BE2C (cell line): ENCODE data around the gene TMEM179.

Experiments
- DNase-seq: peaks from one replicate; pipeline ENCODE4 v3.0.0-alpha.2; 2020
- H3K27me3 ChIP-seq: fragments of 250-450 bp; sonication (Bioruptor Pico); 2 replicates; pipeline ENCODE4 v1.5.1; 2020; ENCODE audit warnings: mild to moderate bottlenecking
- H3K36me3 ChIP-seq: fragments of 250-450 bp; sonication (Bioruptor Pico); 2 replicates; pipeline ENCODE4 v1.5.1; 2020; ENCODE audit warnings: mild to moderate bottlenecking
- H3K4me1 ChIP-seq: fragments of 250-450 bp; sonication (Bioruptor Pico); 2 replicates; pipeline ENCODE4 v1.5.1; 2020
- H3K4me3 ChIP-seq: 2 replicates; pipeline ENCODE4 v1.5.1; 2011; ENCODE audit warnings: low read depth, low read length
- H3K9me3 ChIP-seq: fragments of 250-450 bp; sonication (Bioruptor Pico); 2 replicates; pipeline ENCODE4 v1.5.1; 2020
- CTCF ChIP-seq: IDR thresholded peaks from 2 replicates; pipeline ENCODE4 v1.5.1; 2012; ENCODE audit warnings: mild to moderate bottlenecking, low read depth, low read length

TMEM179 gene

GRCh38 chr14:104586832-104587620, 17.5 kb downstream of the TMEM179 start:
- H3K27me3 ChIP-seq = no peaks in the 10 kb centered on the region
- no peak overlapping the region for H3K4me3 ChIP-seq
- H3K4me1 ChIP-seq = peaks cover 36% of the 10 kb centered on the region
- H3K36me3 ChIP-seq = no peaks in the 10 kb centered on the region
- no peak for TF ChIP-seq CTCF
- peak; percentile 59 for DNase-seq
- H3K9me3 ChIP-seq = no peaks in the 10 kb centered on the region

- no peak for DNase-seq
- Histone ChIP-seq H3K36me3 (no peaks in the 10 kb centered on the region), H3K27me3 (no peaks in the 10 kb centered on the region), H3K4me3 (no peak overlapping the region), H3K4me1 (peaks cover 45% of the 10 kb centered on the region), H3K9me3 (no peaks in the 10 kb centered on the region)
- TF ChIP-seq CTCF = no peak
Measured at GRCh38 chr14:104585966-104586697, 18.4 kb downstream of the TMEM179 start.

GRCh38 chr14:104584557-104584956, 20.0 kb downstream of the TMEM179 start:
- TF ChIP-seq CTCF = no peak
- Histone ChIP-seq H3K4me3 (no peak overlapping the region), H3K9me3 (no peaks in the 10 kb centered on the region), H3K27me3 (no peaks in the 10 kb centered on the region), H3K4me1 (peaks cover 55% of the 10 kb centered on the region), H3K36me3 (no peaks in the 10 kb centered on the region)
- peak; percentile 61 for DNase-seq

- TF ChIP-seq CTCF = no peak
- no peaks in the 10 kb centered on the region for H3K27me3 ChIP-seq
- H3K9me3 ChIP-seq = no peaks in the 10 kb centered on the region
- H3K36me3 ChIP-seq = no peaks in the 10 kb centered on the region
- H3K4me1 ChIP-seq = peaks cover 55% of the 10 kb centered on the region
- H3K4me3 ChIP-seq = no peak overlapping the region
- no peak for DNase-seq
Measured at GRCh38 chr14:104583424-104584306, 20.9 kb downstream of the TMEM179 start.

GRCh38 chr14:104582662-104583061, 21.9 kb downstream of the TMEM179 start:
- peaks cover 57% of the 10 kb centered on the region for H3K4me1 ChIP-seq
- no peak overlapping the region for H3K4me3 ChIP-seq
- DNase-seq = peak; percentile 60
- TF ChIP-seq CTCF = no peak
- no peaks in the 10 kb centered on the region for H3K36me3 ChIP-seq
- H3K9me3 ChIP-seq = no peaks in the 10 kb centered on the region
- no peaks in the 10 kb centered on the region for H3K27me3 ChIP-seq
